NCI-H2029 (cell line): ENCODE measurements around the gene CA6.
"Not testable (repeated sequence)": the region's sequence is repeated elsewhere in the genome, so short reads cannot be mapped to it uniquely, and the experiment has no call there.

Source experiments
- DNase-seq: peaks from one replicate; lab custom pipeline; 2025; lab: John Stamatoyannopoulos, UW

CA6 gene

DNA sequence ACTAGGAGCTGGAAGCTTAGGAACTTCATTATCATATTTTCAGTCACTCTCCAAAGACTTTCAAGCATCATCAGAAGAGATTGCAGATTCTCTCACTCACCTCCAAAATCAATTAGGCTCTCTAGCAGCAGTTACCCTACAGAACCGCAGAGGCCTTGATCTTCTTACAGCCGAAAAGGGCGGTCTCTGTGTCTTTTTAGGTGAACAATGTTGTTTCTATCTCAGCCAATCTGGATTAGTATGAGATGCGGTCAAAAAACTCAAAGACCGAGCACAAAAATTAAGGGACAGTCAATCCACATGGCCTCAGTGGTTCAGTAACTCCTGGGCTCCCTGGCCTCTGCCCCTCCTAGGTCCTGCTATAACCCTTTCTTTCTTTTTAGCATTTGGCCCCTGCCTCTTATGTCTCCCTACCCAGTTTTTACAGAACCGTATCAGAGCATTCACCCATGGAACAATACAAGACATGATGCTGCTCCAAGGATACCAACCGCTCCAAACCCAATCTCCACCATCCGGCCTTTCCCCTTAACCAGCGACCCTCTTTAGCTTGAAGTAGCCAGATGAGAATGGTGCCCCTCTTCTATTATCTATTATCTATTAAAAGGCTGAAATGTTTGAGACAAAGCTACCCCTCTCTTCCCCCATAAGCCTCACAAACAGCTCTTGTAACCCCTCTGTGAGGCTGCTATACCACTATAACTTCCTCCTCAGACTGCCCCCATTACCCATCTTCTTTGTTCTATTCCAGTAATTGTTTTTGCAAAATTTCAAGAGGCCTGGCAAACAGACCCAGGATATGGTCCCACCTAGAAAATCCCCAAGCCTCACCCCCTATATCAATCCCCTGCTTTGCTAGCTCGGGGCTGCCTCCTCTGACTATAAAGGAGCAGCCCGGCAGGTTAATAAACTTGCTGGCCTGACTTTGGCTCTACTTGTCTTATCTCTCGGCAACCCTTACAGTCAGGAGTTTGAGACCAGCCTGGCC lies 18.7 kb upstream of the CA6 start:
- no peak for DNase-seq

DNA sequence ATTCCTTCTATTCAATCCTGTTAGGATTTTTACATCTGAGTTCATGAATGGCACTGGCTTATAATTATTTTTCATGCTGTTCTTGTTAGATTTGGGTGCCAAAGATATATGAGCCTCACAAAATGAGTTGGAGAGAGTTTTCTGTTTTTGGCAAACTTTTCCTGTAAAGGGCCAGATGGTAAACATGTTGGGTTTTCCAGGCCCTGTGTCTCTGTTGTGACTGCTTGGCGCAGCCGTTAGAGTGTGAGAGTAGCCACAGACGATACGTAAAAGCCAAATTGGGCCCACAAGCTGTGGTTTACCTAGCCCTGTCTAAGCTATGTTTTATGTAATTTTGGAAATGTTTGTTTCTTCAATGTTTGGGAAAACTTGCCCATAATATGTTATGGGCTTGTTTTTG lies 15.6 kb upstream of the CA6 start:
- no peak for DNase-seq

DNA sequence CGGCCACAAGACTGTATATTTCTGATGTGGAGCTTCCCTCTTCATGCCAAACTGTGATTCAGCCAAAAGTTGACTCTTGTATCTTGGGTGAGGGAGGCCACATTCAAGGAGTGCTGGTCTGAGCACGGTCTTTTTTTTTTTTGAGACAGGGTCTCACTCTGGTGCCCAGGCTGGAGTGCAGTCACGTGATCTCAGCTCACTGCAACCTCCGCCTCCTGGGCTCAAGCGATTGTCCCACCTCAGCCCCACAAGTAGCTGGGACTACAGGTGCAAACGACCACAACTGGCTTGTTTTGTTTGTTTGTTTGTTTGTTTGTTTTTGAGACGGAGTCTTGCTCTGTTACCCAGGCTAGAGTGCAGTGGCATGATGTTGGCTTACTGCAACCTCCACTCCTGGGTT lies 8.6 kb upstream of the CA6 start:
- DNase-seq: not testable (repeated sequence)

DNA sequence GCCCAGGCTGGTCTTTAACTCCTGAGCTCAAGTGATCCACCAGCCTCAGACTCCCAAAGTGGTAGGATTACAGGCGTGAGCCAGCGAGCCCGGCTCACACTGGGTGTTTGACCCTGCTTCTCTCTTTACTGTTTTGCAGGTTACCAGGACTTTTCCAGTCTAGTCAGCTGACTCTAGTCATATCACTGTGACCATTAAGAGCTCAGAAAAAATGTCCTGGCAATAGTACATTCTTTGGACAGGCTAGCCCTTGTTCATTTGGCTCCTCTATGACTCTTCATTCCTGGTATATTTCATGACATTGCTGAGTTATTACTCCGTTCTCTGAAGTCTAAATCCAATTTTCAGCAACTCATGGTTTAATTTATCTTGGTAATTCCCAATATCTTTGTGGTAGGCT lies 8.0 kb upstream of the CA6 start:
- DNase-seq: no peak

DNA sequence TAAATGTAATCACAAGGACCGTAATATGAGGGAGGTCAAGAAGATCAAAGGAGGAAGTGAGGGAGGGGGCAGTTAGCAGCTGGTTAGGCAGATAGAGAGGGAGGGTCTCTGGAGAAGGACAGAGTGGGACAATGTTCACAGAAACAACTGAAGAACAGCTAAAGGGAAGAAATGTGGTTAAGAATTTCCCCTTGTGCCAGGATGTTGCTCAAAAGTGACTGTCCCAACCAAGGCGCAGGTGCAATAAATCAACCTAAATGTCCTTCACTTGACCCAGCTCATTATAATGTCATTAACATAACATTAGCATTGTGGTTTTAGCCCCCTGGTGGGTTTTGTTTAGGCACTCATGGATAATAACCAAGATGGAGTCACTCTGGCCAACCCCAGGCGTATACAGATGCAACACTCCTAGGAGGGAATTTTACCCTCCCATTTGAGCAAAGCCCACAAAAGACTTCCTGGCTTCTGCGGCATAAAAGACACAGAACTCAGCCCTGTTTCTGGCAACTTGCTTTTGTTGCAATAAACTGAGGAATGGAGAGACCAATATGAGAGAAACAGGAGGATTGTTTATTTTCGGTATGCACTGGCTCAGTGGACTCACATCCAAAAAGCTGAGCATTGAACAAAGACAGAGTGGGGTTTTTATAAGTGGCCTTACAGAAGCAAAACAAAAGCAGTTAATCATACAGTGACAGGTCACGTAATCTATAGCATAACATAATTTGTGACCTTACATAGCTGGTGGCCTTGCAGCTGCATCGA lies 7.3 kb upstream of the CA6 start:
- DNase-seq: no peak

DNA sequence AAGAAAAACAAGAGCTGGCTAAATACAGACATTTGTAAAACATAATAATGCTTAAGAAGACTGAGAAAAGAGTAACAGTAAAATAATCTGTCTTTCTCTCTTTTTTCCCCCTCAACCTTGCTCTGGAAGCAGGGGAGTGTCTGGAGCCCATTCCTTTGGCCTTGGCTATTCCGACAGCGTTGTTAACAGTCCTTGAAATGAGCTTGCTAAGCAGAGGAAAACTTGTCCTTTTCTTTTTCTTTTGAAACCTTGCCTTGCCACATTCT lies 6.7 kb upstream of the CA6 start:
- no peak for DNase-seq

DNA sequence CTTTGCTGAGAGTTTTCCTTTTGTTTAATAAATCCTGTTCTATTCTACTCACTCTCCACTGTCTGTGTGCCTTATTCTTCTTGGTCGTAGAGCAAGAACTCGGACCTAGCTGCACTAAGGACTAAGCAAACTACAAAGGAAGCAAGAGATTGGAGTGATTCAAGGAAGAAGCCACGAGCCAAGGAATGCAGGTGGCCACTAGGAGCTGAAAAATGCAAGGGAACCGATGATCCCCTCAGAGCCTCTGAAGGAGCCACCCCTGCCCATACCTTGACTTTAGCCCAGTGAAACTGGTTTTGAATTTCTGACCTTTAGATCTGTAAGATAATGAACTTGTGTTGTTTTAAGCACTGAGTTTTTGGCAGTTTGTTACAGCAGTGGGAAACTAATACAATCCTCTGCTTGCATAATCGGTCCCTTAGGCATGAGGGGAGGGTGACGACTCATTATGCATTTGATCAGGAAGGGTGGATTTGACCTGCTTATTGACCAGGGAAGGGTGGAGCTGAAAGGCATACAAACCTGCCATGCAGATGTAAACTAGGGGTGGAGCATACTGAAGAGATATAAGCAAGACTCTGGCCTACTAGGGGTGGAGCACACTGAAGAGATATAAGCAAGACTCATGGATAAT lies 6.2 kb upstream of the CA6 start:
- DNase-seq: no peak

DNA sequence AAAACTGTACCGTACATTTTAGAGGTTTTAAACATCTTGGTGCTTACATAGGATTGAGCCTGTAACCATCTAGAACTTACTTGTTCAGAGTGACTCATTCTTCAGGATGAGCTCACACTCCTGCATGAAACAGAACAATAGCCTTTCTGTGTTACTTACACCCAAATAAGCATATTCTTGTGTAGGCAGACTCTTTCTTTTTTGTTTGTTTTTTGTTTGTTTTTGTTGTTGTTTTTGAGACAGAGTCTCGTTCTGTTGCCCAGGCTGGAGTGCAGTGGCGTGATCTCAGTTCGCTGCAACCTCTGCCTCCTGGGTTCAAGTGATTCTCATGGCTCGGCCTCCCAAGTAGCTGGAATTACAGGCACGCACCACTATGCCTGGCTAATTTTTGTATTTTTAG lies 3.8 kb upstream of the CA6 start:
- DNase-seq: no peak

DNA sequence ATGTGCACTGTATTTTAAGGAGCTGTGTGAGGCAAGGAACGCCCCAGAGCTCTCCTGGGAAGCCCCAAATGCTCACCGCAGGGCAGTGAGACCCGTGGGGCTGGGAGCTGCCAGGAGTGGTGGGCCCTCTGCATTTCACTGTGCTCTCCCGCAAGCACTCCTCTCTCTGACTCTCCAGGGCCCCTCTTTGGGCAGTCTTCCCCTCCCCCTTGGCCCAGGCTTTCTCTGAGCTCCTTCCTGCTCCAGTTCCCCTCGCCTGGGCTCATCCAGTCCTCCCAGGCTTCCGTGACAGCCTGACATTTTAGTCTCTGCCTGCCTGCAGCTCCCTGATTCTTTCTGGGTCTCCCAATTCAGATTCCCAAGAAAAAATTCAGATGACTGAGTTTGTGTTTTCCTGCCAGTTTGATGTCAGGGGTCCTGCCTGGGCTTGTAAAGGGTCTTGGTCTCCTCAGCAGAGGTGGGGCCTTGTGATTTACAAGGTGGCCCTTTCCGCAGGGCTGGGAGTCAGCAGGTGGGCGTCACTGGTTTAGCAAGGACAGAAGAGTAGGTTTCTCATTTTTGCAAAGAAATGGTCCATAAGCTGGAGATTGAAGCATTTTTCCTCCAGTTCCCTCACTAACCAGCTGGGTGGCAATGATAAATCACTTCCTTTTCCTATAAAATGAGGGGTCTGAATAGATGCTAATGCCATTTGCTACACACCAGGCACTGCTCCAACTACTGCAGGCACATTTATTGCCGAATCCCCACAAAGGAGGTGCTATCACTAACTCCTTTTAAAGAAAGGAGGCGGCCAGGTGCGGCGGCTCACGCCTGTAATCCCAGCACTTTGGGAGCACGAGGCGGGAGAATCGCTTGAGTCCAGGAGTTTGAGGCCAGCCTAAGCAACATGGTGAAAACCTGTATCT lies 1.9 kb upstream of the CA6 start:
- no peak for DNase-seq

DNA sequence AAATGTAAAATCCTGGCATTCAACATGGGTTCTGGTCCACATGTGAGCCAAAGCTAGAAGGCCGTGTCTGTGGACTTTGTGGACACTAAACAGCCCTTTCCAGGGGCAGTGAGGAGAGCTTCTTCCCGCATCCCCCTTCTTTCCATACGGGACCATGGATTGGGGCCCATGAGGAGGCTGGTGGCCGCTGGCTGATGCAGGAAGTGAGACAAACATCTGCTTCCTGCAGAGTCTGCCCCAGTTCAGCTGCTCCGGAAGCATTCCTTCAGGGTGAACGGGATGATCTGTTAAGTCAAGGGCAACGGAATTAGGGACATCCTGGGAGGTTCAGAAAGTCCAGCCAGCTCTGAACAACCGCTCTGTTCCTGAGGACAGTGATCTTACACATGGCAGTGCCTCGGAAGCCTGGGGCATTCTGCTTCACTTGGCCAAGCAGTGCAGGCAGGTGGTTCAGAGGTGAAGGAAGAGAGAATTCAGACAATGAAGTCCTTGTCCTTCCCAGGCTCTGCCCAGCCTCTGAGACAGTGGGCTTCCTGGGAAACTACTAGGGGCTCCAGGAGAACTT lies 1.5 kb downstream of the CA6 start:
- DNase-seq: no peak

DNA sequence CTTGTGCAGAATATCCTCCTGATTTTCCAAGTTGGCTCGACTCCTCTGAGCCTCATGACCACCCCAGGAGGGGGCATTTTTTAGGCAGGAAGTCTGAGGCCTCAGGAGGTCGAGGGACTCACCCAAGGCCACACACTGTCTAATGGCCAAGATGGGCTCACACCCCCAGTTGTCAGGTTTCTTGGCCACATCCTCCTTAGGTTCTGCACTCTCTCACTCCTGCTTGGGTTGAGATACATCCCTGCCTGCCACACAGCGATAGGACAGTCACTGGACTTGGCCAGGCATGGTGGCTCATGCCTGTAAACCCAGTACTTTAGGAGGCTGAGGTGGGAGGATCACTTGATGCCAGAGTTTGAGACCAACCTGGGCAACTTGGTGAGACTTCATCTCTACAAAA lies 4.6 kb downstream of the CA6 start:
- no peak for DNase-seq

DNA sequence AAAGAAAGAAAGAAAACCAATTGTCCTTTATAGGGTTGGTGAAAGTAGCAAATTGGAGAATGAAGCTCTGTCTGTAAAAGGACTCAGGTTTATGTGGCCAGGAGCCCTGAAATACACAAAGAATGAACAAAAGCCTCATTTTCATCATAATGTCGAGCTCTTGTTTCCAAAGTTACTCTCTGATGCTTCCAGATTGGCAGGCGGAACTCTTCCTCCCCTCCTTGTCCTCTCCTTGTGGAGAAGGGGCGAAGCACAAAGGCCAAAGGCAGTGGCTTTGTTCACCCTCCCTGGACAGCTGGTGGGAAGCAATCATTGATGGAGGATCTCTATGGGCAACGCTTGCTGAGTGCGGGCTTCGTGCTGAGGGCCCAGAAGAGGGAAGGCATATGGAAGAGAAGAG lies 5.6 kb downstream of the CA6 start:
- no peak for DNase-seq

DNA sequence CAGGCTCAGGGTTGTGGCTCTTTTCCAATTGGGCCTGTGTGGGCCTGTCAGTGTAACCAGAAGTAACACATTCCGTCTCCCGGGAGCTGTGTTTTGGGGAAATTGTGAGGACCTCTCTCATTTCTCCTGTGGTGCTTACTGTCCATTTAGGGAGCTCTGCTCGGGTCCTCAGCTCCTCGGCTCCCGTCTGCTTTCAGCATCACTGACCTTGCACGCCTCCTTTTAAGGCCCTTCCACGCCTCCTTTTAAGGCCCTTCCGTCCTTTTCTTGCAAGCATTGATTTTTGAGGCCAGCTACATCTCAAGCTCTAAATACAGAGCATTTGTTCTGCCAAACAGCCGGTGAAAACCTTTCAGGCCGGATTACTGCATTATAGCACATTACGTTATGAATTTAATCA lies 9.7 kb downstream of the CA6 start:
- DNase-seq: no peak

DNA sequence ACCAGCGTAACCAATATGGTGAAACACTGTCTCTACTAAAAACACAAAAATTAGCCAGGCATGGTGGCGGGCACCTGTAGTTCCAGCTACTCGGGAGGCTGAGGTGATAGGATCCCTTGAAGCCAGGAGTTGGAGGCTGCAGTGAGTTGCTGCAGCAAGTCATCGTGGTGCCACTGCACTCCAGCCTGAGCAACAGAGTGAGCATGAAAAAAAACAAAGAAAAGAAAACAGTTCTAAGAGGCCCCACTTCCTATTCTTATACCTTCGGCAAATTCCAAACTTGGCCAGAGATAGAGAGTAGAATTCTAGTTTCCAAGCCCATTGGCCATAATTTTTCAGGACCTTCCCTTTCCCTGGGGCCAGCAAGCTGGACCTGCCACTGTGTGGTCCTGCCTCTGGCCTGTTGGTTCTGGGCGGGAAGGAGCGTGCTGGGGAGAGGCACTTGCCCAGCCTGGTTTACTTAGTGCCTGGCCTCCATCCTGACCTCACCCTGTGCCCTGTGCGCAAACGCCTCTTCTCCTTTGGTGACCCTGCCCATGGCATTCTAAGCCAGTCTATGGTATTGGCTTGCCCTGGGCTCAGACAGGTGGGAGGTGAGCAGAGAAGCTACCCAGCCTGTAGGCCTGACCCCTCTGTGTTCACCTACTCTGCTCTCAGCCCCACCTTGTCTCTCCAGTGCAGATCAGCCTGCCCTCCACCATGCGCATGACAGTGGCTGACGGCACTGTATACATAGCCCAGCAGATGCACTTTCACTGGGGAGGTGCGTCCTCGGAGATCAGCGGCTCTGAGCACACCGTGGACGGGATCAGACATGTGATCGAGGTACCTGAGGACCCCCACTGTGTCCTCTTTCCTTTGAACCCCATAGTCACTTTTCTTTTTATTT lies 11.0 kb downstream of the CA6 start:
- DNase-seq: no peak

DNA sequence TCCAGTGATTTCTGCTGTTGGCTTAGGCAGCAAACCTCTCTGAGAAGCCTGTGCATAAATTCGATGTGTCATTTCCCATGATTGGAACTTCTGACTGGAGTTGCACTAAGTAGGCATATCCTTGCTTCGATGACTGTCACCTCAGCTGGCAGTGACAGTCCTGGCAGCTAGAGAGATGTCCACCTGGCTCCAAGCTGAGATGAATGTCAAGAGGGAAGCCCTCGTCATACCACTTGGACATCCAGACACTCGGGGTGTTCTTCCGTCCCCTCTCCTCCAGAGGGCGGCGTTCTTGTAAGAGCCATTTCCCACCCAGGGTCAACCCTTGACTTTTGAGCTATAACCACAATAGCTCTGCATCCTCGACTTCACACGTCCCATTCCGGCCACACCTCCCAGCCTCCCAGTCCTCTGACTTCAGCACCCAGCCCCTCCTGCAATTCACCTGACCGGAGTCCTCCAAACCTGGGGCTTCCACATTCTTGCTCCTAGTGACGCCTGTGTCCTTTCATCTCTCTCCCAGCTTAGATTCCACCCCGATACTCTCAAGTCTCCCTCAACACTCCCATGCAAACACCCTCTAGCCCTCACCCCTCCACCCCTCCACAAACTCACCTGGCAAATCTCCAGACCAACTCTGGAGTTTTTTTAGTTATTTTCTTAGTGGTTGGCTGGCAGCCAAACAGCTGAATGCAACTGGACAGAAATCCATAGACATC lies 17.3 kb downstream of the CA6 start:
- no peak for DNase-seq

DNA sequence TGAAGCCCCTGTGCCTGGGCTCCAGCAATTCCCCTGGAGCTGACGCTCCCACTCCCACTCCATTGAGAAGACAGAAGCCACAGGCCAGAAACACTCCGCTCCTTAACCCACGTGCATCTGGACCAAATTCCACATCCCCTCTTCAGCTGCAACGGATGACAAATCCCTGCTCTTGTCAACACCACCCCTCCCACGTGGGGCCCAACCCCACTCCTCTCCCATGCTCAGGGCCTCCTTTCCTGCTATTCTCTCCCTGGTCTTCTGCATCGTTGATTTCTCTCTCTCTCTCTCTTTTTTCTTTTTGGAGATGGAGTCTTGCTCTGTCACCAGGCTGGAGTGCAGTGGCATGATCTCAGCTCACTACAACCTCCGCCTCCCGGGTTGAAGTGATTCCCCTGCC lies 18.3 kb downstream of the CA6 start:
- DNase-seq: no peak

DNA sequence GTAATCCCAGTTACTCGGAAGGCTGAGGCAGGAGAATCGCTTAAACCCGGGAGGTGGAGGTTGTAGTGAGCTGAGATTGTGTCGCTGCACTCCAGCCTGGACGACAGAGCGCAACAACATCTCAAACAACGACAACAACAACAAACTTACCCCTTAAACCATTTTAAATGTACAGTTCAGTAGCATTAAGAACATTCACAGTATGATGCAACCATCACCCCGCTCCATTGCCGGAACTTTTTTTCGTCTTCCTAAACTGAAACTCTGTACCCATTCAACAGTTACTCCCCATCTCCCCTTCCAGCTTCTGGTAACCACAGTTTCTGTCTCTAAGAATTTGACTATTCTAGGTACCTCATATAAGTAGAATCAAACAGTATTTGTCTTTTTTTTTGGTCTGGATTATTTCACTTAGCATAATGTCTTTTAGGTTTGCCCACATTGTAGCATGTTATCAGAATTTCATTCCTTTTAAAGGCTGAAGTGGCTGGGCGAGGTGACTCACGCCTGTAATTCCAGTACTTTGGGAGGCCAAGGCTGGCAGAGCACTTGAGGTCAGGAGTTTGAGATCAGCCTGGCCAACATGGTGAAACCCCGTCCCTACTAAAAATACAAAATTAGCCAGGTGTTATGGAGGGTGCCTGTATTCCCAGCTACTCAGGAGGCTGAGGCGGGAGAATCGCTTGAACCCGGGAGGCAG lies 19.6 kb downstream of the CA6 start:
- no peak for DNase-seq

DNA sequence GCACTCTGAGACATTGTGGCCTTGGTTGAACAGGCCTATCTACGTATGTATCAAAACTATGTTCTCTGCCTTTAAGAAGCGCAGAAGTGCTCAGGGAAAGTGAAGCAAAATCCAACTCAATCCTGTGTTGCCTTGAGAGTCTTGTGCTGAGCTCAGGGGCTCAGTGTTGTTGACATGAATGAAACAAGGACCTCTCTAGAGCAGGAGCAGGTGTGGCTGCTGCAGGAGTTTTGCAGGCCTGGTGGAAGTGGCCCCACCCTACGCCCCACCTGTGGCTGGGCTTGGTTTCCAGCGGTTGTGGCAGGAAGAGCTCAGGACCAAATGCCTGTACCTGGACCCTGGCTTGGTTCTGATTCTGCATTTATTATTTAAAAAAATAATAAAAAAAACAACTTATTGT lies 20.9 kb downstream of the CA6 start:
- no peak for DNase-seq

DNA sequence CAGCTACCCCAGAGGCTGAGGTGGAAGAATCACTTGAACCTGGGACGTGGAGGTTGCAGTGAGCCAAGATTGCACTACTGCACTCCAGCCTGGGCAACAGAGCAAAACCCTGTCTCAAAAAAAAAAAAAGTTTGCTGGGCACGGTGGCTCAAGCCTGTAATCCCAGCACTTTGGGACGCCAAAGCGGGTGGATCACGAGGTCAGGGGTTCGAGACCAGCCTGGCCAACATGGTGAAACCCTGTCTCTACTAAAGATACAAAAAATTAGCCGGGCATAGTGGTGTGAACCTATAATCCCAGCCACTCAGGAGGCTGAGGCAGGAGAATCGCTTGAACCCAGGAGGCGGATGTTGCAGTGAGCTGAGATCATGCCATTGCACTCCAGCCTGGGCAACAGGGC lies 23.2 kb downstream of the CA6 start:
- not testable (repeated sequence) for DNase-seq
